Stimulated activated CD8-positive, alpha-beta memory T cell treated with anti-CD3 and anti-CD28 coated beads, Interleukin-7, amount 100 ng/mL, for 24 hours (primary cell): ENCODE data around the gene CDON.
A peak's percentile ranks its signal among the peaks of the same experiment; 100 is the strongest.
"Not testable (repeated sequence)": the region's sequence is repeated elsewhere in the genome, so short reads cannot be mapped to it uniquely, and the experiment has no call there.

Experiments
- DNase-seq: peaks from one replicate; pipeline ENCODE4 v3.0.0-alpha.2; 2020; ENCODE audit warnings: low read depth

Gene CDON

GRCh38 chr11:126046570-126047195 lies 16.0 kb downstream of the CDON start:
- no peak for DNase-seq

GRCh38 chr11:126039485-126040271 lies 23.0 kb downstream of the CDON start:
- DNase-seq, result no peak

- DNase-seq, result no peak
Observed at GRCh38 chr11:126035718-126036117, 26.9 kb downstream of the CDON start.

- DNase-seq, result no peak
Observed at GRCh38 chr11:126034933-126035425, 27.7 kb downstream of the CDON start.

GRCh38 chr11:126034039-126034932 lies 28.4 kb downstream of the CDON start:
- DNase-seq, result no peak

- no peak for DNase-seq
Observed at GRCh38 chr11:126032375-126032774, 30.3 kb downstream of the CDON start.

GRCh38 chr11:126029805-126030204 lies 32.9 kb downstream of the CDON start:
- no peak for DNase-seq

- DNase-seq, result no peak
Observed at GRCh38 chr11:126029237-126029636, 33.4 kb downstream of the CDON start.

GRCh38 chr11:126028534-126028933 lies 34.1 kb downstream of the CDON start:
- not testable (repeated sequence) for DNase-seq

GRCh38 chr11:126026579-126026978 lies 36.1 kb downstream of the CDON start:
- DNase-seq, result no peak

GRCh38 chr11:126025822-126026221 lies 36.8 kb downstream of the CDON start:
- no peak for DNase-seq

- no peak for DNase-seq
Observed at GRCh38 chr11:126024123-126024522, 38.5 kb downstream of the CDON start.

- DNase-seq, result no peak
Observed at GRCh38 chr11:126012852-126013251, 49.8 kb downstream of the CDON start.

- DNase-seq, result no peak
Observed at GRCh38 chr11:126011754-126012153, 50.9 kb downstream of the CDON start.

GRCh38 chr11:126011265-126011664 lies 51.4 kb downstream of the CDON start:
- DNase-seq, result no peak

- DNase-seq, result no peak
Observed at GRCh38 chr11:126008956-126009355, 53.7 kb downstream of the CDON start.

- DNase-seq, result no peak
Observed at GRCh38 chr11:126007238-126007637, 55.4 kb downstream of the CDON start.

GRCh38 chr11:126006068-126006467 lies 56.6 kb downstream of the CDON start:
- no peak for DNase-seq

GRCh38 chr11:126002181-126002580 lies 60.5 kb downstream of the CDON start:
- no peak for DNase-seq

GRCh38 chr11:125999234-125999880 lies 63.3 kb downstream of the CDON start:
- DNase-seq, result no peak

GRCh38 chr11:125998267-125998666 lies 64.4 kb downstream of the CDON start:
- no peak for DNase-seq

- peak; percentile 4 for DNase-seq
Observed at GRCh38 chr11:125995313-125995712, 67.4 kb downstream of the CDON start.
